NK-92 (cell line): Measurements from ENCODE around the gene TBC1D20.
"Not testable (repeated sequence)": the region's sequence is repeated elsewhere in the genome, so short reads cannot be mapped to it uniquely, and the experiment has no call there.

Source experiments
- DNase-seq: peaks from one replicate; lab custom pipeline; 2025; ENCODE audit not compliant: unreplicated experiment; lab: John Stamatoyannopoulos, UW

Gene TBC1D20

GRCh38 chr20:402898-403581 lies 59.3 kb downstream of the TBC1D20 start:
- DNase-seq = no peak

- DNase-seq = no peak
These were observed 59.8 kb downstream of the TBC1D20 start for GRCh38 chr20:402496-402885.

GRCh38 chr20:401682-402495 lies 60.4 kb downstream of the TBC1D20 start:
- DNase-seq = no peak

- DNase-seq = no peak
These were observed 61.7 kb downstream of the TBC1D20 start for GRCh38 chr20:400454-401275.

DNA sequence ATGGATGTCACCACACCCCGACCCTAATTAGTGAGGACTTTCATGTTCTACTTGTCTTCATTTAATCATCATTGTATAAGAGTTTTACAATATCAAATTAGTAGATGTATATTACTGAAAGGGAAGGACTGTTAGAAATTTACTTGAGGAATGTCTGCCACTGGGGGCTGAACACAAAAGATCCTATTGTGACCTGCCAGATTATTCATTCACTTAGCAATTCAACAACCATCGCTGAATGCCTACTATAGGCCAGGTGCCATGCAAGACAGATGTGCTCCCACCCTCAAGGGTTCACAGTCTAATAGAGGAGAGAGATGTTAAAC lies 62.2 kb downstream of the TBC1D20 start:
- no peak for DNase-seq

GRCh38 chr20:399182-399707 lies 63.1 kb downstream of the TBC1D20 start:
- no peak for DNase-seq

DNA sequence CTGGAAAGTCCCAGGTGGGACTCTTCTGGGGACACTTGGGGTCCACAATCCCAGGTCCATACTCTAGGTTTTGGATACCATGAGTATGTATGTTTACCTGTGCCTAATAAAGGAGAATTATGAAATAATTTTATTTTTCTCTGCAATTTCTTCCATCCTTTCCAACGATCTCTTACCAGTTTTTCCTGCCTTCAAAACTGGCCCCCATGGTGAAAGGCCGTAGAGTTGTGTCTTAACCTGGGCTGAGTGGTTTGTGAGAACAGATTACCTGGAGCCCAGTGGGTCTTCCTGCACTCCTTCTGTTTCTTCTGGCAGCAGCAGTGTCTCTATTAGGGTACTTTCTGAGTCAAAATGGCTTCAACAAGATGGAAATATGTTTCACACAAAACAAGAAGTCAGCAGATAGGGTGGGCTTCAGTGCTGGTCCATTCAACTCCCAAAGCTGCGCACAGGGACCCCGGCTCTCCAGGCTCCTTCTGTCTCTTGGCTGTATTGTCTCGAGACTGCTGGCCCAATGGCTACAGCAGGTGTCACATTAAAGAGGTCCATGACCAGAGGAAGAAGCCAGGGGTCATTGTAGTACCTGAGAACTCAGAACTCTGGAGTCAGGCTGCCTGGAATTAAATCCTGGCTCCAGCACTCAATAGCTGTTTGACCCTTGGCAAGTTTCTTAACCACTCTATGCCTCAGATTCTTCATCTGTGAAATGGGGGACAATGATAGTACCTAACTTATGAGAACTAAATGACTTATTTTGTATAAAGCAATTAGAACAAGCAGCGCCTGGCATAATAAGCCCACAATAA lies 64.7 kb downstream of the TBC1D20 start:
- no peak for DNase-seq

- DNase-seq = no peak
These were observed 65.5 kb downstream of the TBC1D20 start for GRCh38 chr20:396619-397431.

GRCh38 chr20:396252-396618 lies 66.1 kb downstream of the TBC1D20 start:
- DNase-seq = no peak

DNA sequence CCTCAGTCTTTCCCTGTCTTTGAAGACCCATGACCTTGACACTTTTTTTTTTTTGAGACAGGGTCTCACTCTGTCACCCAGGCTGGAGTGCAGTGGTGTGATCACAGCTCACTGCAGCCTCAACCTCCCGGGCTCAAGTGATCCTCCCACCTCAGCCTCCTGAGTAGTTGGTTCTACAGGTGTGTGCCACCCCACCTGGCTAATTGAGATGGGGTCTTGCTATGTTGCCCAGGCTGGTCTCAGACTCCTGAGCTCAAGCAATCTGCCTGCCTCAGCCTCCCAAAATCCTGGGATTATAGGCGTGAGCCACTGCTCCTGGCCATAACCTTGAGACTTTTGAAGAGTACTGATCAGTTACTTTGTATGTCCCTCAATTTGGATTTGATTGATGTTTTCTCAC lies 69.0 kb downstream of the TBC1D20 start:
- DNase-seq = not testable (repeated sequence)

GRCh38 chr20:391041-391711 lies 71.2 kb downstream of the TBC1D20 start:
- DNase-seq = no peak

DNA sequence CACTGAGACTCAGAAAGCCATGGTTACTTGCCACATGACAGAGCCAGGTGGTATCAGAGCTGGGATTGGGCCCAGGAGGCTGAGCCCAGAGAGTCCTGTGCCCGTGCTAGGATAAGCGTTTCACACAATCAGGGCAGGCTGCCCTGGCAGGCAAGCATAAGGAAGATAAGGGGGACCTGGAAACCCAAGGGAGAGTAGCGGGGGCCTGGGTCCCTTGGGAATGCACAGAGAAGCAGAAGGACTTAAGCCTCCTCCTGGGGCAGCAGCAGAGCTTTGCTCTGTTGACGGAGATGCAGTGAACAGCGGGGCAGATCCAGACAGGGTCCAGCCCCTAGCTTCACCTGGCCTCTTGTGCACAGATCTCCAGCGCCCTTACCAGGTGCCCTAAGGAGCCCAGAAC lies 73.1 kb downstream of the TBC1D20 start:
- DNase-seq = no peak

- DNase-seq = no peak
These were observed 74.0 kb downstream of the TBC1D20 start for GRCh38 chr20:388034-388994.

DNA sequence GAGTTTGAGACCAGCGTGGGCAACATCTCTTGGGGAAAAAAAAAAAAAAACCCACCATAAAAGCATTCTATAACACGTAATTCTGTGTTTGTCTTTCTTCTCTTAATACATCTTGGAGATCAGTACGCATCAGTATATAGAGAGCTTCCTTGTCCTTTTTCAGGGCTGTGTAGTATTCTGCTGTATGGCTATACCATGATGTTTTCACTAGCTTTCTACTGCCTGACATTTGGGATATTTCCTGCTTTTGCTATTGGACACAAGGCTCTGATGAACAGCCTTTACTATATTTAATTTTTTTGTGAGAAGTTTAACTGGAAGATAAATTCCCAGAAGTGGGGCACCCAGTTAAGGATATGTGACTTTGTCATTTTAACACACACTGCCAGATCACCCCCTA lies 74.8 kb downstream of the TBC1D20 start:
- no peak for DNase-seq

DNA sequence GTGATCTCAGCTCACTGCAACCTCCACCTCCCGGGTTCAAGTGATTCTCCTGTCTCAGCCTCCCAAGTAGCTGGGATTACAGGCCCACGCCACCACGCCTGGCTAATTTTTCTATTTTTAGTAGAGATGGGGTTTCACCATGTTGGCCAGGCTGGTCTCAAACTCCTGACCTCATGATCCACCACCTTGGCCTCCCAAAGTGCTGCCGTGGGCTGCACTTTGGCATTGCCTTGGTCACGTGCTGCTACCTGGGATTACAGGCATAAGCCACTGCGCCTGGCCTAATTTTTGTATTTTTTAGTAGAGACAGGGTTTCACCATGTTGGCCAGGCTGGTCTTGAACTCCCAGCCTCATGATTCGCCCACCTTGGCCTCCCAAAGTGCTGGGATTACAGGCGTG lies 75.7 kb downstream of the TBC1D20 start:
- not testable (repeated sequence) for DNase-seq
